GM21390 (cell line): Measurements from ENCODE around the gene RAPGEF3.

Experiments
- ATAC-seq: cut with Tn5 transposase; IDR thresholded peaks from one replicate; pipeline ENCODE4 v1.9.1; 2021; ENCODE audit not compliant: unreplicated experiment

Gene RAPGEF3

GRCh38 chr12:47777151-47777550, 18.5 kb upstream of the RAPGEF3 start:
- ATAC-seq = no peak

GRCh38 chr12:47776471-47777143, 17.9 kb upstream of the RAPGEF3 start:
- no peak for ATAC-seq

DNA sequence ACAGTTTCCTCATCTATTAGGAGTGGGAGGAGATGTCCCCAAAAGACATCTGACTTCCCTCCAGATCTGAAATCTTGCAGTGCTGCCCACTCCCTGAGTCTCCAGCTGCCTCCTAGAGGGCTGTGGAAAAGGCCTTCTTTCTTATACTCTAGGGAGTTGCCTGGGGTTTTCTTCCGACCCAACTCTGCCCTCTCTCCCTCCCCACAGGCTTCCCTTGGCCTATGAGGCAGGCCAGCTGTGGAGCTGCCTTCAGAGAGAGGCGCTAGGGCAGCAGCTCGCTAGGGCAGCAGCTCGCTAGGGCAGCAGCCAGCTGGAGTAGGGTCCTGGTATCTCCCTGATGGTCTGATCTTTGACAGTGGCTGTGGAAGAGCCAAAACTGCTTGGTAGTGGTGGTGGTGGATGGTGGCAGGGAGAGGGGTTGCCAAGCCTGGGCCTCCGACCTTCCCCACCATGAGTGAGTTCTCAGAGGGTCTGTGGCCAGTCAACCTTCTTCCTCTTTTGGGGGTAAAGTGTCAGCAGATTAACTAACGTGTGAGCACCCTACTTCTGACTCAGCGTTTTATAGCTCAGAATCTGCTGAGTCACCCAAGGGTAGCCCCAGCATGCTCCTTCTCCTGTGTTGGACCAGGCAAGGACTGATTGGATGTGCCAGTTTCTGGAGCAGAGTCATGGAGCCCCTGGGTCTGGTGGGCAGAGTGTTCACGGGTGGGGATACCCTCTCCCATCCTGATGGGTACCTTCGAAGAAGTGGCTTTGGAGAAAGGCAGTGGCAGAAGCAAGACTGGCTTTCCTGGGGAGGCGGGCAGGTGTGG, 16.6 kb upstream of the RAPGEF3 start:
- ATAC-seq = no peak

- no peak for ATAC-seq
Observed at GRCh38 chr12:47774663-47775062, 16.0 kb upstream of the RAPGEF3 start.

- no peak for ATAC-seq
Observed at GRCh38 chr12:47773858-47774580, 15.3 kb upstream of the RAPGEF3 start.

DNA sequence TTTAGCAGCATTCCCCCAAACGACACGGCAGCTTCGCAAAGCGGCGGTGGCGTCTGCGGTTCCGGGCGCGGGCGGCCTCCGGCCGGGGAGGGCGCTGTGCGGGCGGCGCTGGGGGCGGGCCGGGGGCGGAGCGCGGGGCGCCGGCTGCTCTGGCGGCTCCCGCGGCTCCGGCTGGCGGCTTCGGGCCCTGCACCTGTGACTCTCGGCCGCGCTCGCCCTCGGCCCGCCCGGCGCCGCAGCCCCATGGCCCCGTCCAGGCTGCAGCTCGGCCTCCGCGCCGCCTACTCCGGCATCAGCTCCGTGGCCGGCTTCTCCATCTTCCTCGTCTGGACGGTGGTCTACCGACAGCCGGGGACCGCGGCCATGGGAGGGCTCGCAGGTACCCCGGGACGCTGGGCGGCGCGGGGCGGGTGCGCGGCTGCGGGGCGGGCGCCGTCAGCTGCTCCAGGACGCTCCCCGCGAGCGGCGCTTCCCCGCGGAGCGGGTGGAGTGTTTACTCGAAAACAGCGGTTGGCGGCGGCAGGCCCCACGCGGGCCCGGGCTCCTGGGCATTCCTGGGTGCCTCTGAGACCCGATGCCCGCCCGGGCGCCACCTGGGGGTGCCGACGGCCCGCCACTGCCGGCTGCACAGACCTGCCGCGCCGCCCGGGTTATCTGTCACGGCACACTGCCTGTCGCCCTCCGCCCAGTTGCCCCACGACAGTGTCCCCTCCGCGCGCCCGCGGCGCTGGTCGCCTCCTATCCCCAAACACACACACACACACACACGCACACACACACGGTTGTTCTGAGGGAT, 14.6 kb upstream of the RAPGEF3 start, which contains the start of gene SLC48A1:
SLC48A1 (plus strand) TSS at position 177 of the 796 bp plus-strand sequence; CDS start at position 244, 67 bp downstream.
- ATAC-seq = peak; percentile 79

DNA sequence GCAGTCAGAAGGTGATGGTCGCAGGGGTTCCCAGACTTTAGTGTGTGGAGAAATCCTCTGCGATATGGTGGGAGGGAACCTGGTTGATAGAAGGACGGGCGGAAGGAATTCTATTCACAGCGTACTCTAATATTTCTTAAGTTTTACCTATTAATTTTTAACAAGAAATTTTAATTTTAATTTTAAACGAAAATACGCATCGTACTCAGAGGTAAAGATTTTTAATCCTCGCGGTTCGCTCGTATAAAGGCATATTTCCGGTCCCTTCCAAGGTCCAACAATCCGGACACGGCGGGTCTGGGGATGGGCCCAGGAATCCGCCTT, 14.0 kb upstream of the RAPGEF3 start:
- ATAC-seq = no peak

DNA sequence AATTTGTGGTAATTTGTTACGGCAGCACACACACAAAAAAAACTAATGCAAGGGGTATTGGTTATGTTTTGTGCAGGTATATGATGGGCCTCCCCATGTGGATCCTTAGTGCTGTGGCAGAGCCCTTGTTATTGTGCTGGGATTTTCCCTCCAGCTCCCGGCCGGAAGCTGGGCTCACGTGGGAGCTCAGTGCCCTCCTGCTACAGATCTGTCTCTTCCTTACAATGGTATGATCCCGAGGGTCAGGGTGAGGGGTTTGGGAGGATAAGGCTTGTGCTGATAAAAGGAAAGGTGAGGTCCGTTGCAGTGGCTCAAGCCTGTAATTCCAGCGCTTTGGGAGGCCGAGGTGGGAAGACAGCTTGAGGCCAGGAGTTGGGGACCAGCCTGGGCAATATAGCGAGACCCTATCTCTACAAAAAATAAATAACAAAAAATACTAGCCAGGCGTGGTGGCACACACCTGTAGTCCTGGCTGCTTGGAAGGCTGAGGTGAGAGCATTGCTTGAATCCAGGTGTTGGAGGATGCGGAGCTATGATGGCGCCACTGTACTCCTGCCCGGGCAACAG, 13.5 kb upstream of the RAPGEF3 start:
- ATAC-seq = no peak

- ATAC-seq = no peak
Observed at GRCh38 chr12:47771304-47771703, 12.6 kb upstream of the RAPGEF3 start.

DNA sequence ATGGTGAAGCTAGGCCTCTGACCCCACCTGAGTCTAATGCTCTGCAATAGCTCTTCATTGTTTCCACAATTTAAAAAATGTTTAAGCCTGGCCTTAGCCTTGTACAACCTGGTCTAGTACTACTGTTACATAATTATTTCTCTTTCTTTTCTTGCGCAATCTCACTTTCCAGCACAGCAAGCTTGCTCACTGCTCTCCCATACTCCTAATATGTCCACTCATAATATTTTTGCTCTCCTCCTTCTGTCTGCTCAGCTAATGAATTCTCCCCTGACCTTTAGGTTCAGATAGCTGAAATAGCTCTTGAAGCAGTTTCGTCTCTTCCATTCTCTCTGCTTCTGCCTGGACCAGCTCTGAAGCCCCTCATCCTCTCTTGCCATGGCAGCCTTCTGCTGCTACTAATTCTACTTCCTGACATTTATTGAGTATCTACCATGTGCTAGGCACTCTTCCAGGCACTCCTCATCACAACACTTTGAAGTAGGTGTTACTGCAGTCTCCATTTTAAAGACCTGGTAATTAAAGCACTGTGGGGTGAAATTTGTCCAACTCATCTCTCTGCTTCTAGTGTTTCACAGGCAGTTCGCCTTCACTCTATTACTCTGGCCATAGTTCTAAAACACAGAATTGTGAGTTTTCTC, 11.5 kb upstream of the RAPGEF3 start:
- ATAC-seq = no peak

GRCh38 chr12:47769234-47770085, 10.8 kb upstream of the RAPGEF3 start:
- ATAC-seq = no peak

- ATAC-seq = no peak
Observed at GRCh38 chr12:47768323-47768811, 9.7 kb upstream of the RAPGEF3 start.

DNA sequence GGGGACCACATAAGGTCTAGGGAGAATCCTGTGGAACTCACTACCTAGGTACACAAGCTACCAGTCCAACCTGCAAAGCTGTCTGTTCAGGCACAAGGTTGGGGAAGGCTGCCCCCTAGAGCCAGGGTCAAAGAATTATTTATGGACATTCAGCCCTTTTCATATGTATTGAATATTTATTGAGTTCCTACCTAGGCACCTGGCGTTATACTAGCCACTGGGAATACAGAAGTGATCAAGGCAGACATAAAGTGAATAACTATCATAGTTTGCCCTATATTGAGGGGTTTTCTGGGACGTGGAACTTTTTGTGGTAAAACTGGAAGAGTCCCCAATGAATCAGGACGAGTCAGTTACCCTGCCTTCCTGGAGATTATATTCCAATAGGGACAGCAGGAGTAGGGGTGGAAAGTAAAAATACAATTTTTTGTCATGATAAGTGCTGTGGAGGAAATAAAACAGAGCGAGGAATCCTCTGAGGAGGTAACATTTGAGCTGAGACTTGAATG, 8.6 kb upstream of the RAPGEF3 start:
- ATAC-seq = peak; percentile 58

DNA sequence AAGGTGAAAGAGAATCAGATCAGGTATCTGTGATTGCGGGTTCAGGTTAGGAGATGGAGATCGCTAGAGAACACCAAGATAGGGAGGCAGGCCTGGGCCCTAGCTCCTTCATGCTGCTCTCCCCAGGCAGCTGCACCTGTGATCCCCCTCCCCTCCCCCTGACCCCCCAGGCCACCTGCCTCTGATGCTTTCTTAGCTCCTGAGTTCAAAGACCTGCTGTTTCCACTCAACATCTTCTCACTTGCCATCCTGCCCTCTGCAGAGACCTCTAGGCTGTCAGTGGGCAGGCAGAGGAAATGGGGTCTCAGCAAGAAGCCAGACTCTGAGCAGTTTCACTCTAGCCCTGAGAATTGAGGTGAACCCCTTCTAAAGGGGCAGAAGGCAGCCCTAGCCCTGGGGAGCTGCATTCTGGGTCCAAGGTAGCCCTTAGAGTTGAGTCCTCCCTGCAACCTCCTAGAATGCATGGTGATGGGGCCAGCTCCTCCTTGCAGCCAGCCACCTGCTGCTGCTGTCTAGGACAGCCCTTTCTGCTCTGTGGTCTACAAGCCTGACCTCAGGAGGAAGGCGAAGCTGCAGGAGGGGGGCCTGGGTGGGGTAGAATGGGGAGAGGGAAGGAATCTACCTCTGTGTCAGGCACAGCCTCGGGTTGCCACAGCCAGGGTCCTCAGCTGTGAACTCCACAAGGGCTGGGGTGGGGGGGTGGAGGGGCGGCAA, 8.0 kb upstream of the RAPGEF3 start:
- ATAC-seq = no peak

DNA sequence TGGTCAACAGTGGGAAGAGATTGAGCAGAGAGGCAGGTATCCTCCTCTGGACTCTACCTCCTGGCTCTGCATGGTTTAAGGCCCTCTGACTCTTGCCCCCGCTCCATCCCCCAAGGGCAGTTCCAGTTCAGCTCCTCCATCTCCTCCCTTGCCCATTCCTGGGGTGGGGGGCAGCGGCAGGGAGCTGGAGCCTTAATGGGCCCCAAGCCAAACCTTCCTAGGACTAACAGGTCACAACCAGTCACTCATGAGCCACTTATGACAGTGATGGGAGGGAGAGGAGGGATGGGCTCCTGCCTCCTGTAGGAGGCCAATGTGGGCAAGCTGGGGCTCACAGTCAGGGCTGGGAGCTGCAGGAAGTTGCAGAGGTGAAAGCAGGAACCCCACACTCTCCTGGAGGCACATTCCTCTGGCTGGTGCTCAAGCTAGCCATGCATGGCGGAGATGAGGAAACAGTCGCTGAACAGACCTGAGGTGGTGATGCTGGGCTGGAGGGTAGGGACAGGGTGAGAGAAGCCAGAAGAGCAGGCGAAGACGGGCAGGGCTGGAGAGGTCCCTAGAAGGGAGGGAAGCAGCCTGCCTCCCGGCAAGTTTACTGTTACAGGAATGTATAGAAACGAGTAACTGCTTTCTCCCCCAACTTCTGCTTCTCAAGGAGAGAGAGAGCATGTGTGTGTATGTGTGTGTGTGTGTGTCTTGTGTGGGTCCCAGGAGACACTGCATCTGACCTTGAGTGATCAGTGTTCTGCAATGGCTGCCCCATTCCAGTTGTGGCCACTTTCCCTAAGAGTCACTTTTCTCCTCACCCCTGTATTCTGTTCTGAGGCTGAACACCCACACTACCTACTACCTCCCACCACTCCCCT, 5.0 kb upstream of the RAPGEF3 start:
- no peak for ATAC-seq

GRCh38 chr12:47762850-47763465, 4.3 kb upstream of the RAPGEF3 start:
- ATAC-seq = no peak

DNA sequence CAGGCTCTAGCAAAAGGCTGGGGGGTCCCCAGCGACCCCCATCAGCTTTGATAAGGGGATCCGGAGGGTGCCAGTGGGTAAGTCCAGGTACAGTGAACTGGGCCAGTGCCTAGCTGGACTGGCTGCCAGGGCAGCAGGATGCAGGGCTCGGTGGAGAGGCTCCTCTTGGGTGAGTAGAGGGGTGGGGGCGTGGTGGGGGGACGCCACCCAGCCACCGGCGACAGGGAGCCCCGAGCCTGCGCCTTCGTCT, 171 bp downstream of the RAPGEF3 start:
- no peak for ATAC-seq
